Ectodermal cell (in vitro differentiated cells): Measurements from ENCODE around the gene MRPL11. TPM values are rescaled to one million over a fixed set of nuclear protein-coding genes. Genes with fewer than 3 reads are reported as not detected.

Experiments
- H3K27ac ChIP-seq: 2 replicates; pipeline ENCODE4 v1.7.0; 2013; ENCODE audit warnings: mild to moderate bottlenecking, low read depth, low read length; ENCODE audit not compliant: insufficient read depth, poor library complexity, severe bottlenecking
- H3K27me3 ChIP-seq: 2 replicates; pipeline ENCODE4 v1.7.0; 2013; ENCODE audit warnings: mild to moderate bottlenecking, low read length; ENCODE audit not compliant: insufficient read depth, control insufficient read depth, poor library complexity, severe bottlenecking
- H3K36me3 ChIP-seq: one replicate; pipeline ENCODE4 v1.7.0; 2013; ENCODE audit warnings: low read length; ENCODE audit not compliant: control insufficient read depth, insufficient read depth
- H3K4me1 ChIP-seq: one replicate; pipeline ENCODE4 v1.7.0; 2013; ENCODE audit warnings: low read length; ENCODE audit not compliant: control insufficient read depth, insufficient read depth
- H3K4me3 ChIP-seq: 2 replicates; pipeline ENCODE4 v1.7.0; 2013; ENCODE audit warnings: low read depth, low read length, control low read depth; ENCODE audit not compliant: insufficient read depth
- H3K9me3 ChIP-seq: 2 replicates; pipeline ENCODE4 v1.7.0; 2013; ENCODE audit warnings: mild to moderate bottlenecking, low read length, moderate library complexity; ENCODE audit not compliant: control insufficient read depth
- WGBS, 2 experiments: methylation state at CpG; one replicate each; pipeline ENCODE4 v1.1.7; 2013; ENCODE audit warnings: missing lambda C conversion rate in 2 of 2; 5-methylcytosine and 5-hydroxymethylcytosine counted together
- polyA plus RNA-seq, 4 experiments: library from polyadenylated mRNA; stranded (reverse); fragments of 50-300 nt; gene quantifications; one replicate each; pipeline ENCODE4 v1.2.3, GENCODE V29; 2013

The MRPL11 gene
- 117 TPM for polyA plus RNA-seq (2013, experiment 1 of 4)
- 113 TPM for polyA plus RNA-seq (2013, experiment 2 of 4)
- 93.2 TPM for polyA plus RNA-seq (2013, experiment 3 of 4)
- polyA plus RNA-seq (2013, experiment 4 of 4), result 97.3 TPM

GRCh38 chr11:66438504-66439466 lies at the start of gene MRPL11:
Gene MRPL11 (minus strand): TSS chr11:66438848. CDS start chr11:66438754, 94 bp downstream.
- 10% methylated on average over 45 of the region's 45 CpGs for WGBS, 2 experiments
- Histone ChIP-seq H3K9me3 (no peaks in the 10 kb centered on the region), H3K4me3 (peak within 1 kb of the TSS; percentile 93), H3K27ac (peak within 1 kb of the TSS; percentile 76), H3K4me1 (no peaks in the 10 kb centered on the region), H3K36me3 (peaks cover 9% of the 10 kb centered on the region), H3K27me3 (no peaks in the 10 kb centered on the region)

GRCh38 chr11:66484806-66485380 lies 46.2 kb upstream of the MRPL11 start:
- Histone ChIP-seq H3K4me1 (no peaks in the 10 kb centered on the region), H3K36me3 (no peaks in the 10 kb centered on the region), H3K27ac (no peak overlapping the region), H3K4me3 (no peak overlapping the region), H3K27me3 (no peaks in the 10 kb centered on the region), H3K9me3 (no peaks in the 10 kb centered on the region)
- WGBS, 2 experiments, result 92 to 94% methylated on average over 7 of the region's 7 CpGs

- Histone ChIP-seq H3K4me3 (peak within 1 kb of the TSS; percentile 96), H3K36me3 (no peaks in the 10 kb centered on the region), H3K27me3 (no peaks in the 10 kb centered on the region), H3K4me1 (peaks cover 5% of the 10 kb centered on the region), H3K27ac (peak within 1 kb of the TSS; percentile 88), H3K9me3 (no peaks in the 10 kb centered on the region)
- 1% methylated on average over 62 of the region's 62 CpGs for WGBS, 2 experiments
These were observed 41.7 kb upstream of the MRPL11 start, which contains the start of gene DPP3 for GRCh38 chr11:66480117-66480938. Gene DPP3 (plus strand): TSS chr11:66480434. CDS start chr11:66482201, 1,767 bp downstream.

- Histone ChIP-seq H3K9me3 (no peaks in the 10 kb centered on the region), H3K4me1 (peaks cover 5% of the 10 kb centered on the region), H3K27me3 (no peaks in the 10 kb centered on the region), H3K36me3 (no peaks in the 10 kb centered on the region), H3K27ac (peak overlapping the region; percentile 88), H3K4me3 (peak overlapping the region; percentile 96)
- WGBS, 2 experiments, result 6% methylated on average over 34 of the region's 34 CpGs
These were observed 40.9 kb upstream of the MRPL11 start for GRCh38 chr11:66479394-66480116.

DNA sequence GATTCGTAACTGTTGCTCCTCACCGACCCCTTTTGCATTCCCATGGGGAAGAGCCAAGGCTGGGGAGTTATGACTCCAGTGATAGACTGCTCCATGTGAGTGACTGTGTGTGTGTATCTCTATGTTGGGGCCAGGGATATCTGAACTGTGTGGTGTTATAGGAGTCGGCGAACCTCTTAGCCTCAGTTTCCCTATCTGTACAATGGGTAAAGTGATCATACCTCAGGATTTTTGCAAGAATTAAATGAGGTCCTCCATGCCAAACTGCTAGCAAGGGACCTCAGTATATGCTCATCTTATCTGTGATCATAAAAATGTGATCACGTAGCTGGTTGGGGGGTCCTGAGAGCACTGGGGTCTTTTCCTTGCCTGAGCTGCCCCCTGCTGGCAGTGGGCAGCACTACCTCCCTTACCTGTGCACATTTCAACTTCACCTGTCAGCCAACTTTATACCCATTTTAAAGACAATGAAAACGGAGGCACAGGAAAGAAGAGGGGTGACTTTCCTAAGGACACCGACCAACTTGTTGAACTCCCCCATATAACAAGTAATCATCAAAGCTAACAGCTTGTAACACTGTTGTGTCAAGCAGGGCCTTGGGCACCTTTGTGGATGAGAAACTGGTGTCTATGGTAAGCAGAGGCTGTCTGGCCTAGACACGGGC lies 40.2 kb upstream of the MRPL11 start:
- Histone ChIP-seq H3K27ac (no peak overlapping the region), H3K4me1 (peaks cover 10% of the 10 kb centered on the region), H3K27me3 (no peaks in the 10 kb centered on the region), H3K36me3 (no peaks in the 10 kb centered on the region), H3K9me3 (no peaks in the 10 kb centered on the region), H3K4me3 (peak overlapping the region; percentile 96)
- WGBS, 2 experiments, result 59 to 61% methylated on average over 8 of the region's 8 CpGs

DNA sequence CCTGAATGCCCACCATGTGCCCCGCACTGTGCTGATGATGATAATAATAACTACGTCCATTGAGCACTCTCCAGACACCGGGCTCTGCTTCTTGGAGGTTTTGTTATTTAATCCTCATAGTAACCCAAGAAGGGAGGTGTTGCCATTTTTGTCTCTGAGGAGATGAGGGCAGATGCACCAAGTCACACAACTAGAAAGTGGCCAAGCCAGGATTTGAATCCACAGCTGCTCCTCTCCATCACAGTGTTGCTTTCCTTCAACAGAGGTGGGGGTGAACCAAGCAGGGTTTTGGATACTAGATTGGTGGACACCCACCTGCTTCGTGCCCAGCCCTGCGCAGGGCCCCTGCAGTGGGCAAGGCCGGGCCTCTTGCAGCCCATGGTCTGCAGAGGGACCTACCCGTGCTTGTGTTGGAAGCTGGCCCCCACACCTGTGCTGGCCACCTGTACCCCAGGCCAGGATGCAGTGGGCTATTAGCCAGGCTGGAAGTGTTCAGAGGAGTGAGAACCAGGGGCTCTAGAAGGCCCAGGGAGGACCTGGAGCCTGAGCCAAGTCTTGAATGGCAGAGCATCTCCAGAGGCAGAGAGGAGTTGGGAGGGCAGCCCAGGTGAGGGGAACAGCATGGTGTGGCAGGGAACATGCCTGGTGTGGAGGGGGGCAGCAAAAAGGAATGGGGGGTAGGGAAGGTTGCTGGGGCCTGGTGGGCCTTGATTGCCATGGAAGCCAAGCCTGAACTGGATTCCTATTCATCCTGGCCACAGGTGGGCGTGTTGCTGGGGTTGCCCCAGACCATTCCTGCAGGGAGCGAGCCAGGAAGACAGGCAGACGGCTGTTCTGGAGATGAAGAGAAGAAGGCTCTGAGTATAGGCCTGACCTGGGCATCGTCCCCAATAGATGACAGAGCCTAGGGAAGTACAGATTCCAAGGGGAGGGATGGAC lies 38.9 kb upstream of the MRPL11 start:
- Histone ChIP-seq H3K27me3 (no peaks in the 10 kb centered on the region), H3K9me3 (no peaks in the 10 kb centered on the region), H3K4me3 (no peak overlapping the region), H3K36me3 (peaks cover 4% of the 10 kb centered on the region), H3K4me1 (peaks cover 11% of the 10 kb centered on the region), H3K27ac (no peak overlapping the region)
- WGBS, 2 experiments, result 89 to 93% methylated on average over 11 of the region's 11 CpGs

DNA sequence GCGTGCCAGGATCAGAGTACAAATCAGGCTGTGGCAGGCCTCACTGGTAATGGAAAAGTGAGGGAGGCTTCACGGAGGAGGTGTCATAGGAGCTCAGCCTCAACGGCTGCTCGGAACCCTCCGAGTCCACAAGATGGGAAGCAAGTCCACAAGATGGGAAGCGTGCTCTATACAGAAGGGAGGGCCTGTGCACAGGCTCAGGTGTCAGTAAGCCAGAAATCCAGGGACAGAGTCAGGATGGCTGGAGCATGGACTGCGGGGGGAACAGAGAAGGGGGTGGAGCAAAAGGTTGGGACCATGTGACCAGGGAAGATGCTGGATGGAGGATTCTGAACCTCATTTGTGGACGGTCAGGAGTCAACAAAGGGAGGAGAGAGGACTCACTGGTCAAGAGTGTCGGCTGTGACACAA lies 38.2 kb upstream of the MRPL11 start:
- Histone ChIP-seq H3K27me3 (no peaks in the 10 kb centered on the region), H3K4me1 (peaks cover 11% of the 10 kb centered on the region), H3K4me3 (no peak overlapping the region), H3K9me3 (no peaks in the 10 kb centered on the region), H3K36me3 (peaks cover 4% of the 10 kb centered on the region), H3K27ac (no peak overlapping the region)
- 74% methylated on average over 9 of the region's 9 CpGs for WGBS, 2 experiments

DNA sequence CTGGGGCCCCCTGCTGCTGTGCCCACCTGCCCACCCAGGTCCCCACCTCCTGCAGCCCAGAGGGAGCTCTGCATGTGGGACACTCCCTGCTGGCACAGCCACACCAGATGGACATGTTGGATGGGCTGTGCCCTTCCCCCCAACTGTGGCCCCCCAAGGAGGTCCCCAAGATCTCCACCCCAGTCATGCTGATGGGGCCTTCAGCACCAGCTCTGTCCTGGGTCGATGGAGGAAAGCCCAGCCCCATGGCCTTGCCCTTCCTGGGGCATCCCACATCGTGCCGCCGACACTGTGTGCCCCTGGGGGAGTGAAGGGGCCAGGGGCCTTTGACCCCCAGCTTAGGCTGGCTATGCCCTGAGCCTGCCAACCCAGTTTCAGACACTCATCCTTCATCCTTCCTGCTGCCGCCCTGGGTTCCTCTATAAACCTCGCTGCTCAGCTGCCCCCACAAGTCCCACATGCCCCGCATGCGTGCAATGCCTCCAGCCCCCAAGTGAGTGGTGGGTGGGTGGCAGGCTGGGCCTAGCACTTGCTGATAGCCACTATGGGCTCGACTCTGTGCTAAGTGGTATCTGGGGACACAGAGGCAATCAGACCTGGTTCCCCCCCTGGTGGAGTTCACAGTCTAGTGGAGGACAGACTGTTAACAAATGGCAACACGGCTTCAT lies 37.7 kb upstream of the MRPL11 start:
- Histone ChIP-seq H3K27me3 (no peaks in the 10 kb centered on the region), H3K27ac (no peak overlapping the region), H3K4me1 (peaks cover 11% of the 10 kb centered on the region), H3K4me3 (no peak overlapping the region), H3K9me3 (no peaks in the 10 kb centered on the region), H3K36me3 (peaks cover 4% of the 10 kb centered on the region)
- 92 to 93% methylated on average over 10 of the region's 10 CpGs for WGBS, 2 experiments
